H54 (cell line): ENCODE results near the gene SCARB2.

ENCODE experiments used
- DNase-seq: peaks from one replicate; pipeline ENCODE4 v3.0.0; 2011; ENCODE audit warnings: low spot score, mixed read lengths; ENCODE audit not compliant: insufficient read length
- FAIRE-seq: peaks from 3 replicates; lab custom pipeline; 2011; peaks lifted over from hg19 to GRCh38; lab: Jason Lieb, UNC
- POLR2A ChIP-seq: IDR thresholded peaks from 2 replicates; pipeline ENCODE4 v1.6.1; 2011; ENCODE audit warnings: low read depth, mild to moderate bottlenecking, low read length

Gene SCARB2

DNA sequence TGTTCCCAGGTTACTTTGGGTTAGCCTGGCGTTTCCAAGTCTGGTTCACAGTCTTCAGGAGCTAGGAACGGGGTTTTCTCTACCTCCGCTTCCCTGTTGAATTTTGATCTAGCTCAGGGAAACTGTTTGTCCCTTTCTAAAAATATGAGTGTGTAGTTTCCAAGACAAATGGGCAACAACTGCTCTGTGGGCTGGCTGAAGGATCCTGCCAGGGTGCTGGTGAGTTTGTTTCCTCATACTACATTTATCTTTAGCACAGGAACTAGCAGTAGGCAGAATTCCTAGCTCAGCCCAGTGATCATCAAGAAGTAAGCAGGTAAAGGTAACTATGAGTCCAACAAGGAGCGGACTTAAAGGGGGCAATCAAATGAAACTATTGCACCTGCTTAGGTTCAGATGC, 24.6 kb upstream of the SCARB2 start:
- no peak for FAIRE-seq
- DNase-seq = no peak
- no peak for TF ChIP-seq POLR2A

- no peak for FAIRE-seq
- no peak for DNase-seq
- no peak for TF ChIP-seq POLR2A
Observed at GRCh38 chr4:76235915-76236314, 22.3 kb upstream of the SCARB2 start.

DNA sequence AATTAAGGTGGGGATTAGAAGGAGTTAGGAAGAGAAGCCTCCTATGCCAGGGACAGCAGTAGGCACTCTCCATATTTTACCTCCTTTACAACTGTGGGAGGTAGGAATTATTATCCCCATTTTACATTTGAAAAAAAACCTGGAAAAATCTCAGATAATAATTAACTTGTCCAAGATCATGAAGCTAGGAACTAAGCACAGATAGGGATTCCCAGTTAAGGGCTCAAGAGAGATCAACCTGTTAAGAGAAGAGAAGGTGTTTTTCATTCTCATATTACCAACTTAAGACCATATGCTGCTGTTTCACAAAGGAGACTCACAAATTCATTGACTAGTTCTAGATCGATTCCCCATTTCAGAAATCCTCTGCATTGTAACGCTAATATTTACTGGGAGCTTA, 21.8 kb upstream of the SCARB2 start:
- DNase-seq (no peak), FAIRE-seq (no peak)
- TF ChIP-seq POLR2A = no peak

GRCh38 chr4:76234679-76235044, 21.0 kb upstream of the SCARB2 start:
- no peak for FAIRE-seq
- DNase-seq = no peak
- TF ChIP-seq POLR2A = no peak

DNA sequence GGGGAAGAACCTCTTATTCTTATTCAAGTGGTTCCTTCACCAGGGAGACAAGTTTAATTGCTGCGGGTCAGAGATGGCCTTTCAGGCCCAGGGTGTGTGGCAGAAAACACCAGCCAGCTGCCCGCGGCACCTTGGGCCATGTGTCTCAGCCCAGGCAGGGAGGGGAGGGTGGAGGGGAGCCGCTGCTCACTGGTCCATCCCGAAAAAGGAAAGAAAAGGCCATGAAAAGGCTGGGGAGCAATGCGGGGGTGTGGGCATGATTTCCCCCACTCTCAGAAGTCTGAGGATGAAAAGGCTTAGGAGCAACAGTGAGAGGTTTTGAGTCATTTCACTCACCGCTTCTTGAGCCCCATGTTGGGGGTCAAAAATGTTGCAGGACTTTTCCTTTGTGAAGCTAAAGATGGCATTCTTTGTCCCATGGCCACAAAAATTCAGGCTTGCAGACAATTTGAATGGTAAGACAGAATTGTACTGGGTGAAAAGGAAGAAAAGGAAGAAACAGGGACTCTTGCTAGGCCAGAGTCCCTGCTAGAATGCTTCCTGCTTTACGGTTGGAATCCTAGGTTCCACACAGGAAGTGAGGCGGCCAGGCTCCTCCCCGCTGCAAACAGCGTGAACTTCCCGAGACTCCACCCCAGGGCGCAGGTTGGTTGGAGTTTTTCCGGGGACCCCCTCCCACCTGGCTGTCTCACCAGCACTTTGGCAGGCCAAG, 20.5 kb upstream of the SCARB2 start:
- DNase-seq = no peak
- FAIRE-seq = no peak

DNA sequence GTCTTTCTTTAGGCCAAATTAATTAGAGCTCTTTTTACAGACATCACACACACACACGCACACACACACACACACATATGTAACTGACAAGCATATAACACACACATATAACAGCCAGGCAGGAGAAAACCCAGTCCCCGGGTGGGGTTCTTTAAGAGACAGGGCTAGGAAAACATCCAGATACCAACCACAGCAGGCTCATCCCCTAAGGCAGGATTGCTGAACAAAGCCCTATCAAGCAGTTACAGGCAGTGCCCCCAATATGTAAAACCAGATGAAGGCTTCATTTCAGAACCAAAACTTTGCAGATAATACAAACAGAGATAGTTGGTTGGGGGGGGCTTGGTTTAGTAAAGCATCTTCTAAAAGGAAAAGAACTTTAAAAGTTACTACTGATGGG, 19.9 kb upstream of the SCARB2 start:
- FAIRE-seq (no peak), DNase-seq (no peak)
- no peak for TF ChIP-seq POLR2A

More for the DNA sequence above, 20.5 kb upstream of the SCARB2 start:
- no peak for TF ChIP-seq POLR2A

- no peak for FAIRE-seq
- DNase-seq = no peak
- TF ChIP-seq POLR2A = no peak
Observed at GRCh38 chr4:76233083-76233482, 19.5 kb upstream of the SCARB2 start.

DNA sequence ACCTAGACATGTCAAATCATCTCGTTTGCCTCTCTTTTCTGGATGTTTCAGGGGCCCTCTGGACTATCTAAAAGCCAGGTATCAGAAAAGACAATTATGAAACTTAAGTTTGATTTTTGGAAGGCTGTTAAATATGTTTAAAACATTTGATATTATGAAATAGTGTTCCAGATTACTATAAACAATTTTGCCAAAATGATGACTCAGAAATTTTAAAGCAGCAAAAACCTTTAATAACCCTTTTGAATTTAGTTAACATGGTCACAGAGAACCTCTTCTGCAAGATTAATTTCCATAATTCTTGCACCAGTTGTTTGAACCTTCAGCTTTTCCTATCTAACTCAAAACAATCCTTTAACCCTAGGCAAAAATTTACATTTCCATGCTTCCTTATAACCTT, 19.1 kb upstream of the SCARB2 start:
- no peak for TF ChIP-seq POLR2A
- no peak for DNase-seq
- FAIRE-seq = no peak

DNA sequence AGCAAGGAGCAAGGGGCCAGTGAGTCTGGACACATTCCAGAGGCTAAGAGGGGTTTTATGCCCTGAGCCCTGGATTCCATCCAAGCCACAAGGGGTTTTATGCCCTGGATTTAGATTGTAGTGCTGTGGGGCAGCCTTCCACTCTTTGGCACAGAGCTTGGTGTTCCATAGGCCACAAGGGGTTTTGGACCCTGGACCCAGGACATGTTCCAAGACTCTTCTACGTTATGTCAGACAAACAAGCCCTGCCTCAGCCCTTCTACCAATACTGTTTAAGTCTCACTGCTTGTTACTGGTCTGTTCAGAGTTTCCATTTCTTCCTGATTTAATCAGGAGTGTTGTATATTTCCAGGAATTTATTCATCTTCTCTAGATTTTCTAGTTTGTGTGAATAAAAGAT, 12.8 kb upstream of the SCARB2 start:
- DNase-seq (no peak), FAIRE-seq (no peak)
- no peak for TF ChIP-seq POLR2A

GRCh38 chr4:76224171-76224570, 10.5 kb upstream of the SCARB2 start:
- FAIRE-seq (no peak), DNase-seq (no peak)
- TF ChIP-seq POLR2A = no peak

DNA sequence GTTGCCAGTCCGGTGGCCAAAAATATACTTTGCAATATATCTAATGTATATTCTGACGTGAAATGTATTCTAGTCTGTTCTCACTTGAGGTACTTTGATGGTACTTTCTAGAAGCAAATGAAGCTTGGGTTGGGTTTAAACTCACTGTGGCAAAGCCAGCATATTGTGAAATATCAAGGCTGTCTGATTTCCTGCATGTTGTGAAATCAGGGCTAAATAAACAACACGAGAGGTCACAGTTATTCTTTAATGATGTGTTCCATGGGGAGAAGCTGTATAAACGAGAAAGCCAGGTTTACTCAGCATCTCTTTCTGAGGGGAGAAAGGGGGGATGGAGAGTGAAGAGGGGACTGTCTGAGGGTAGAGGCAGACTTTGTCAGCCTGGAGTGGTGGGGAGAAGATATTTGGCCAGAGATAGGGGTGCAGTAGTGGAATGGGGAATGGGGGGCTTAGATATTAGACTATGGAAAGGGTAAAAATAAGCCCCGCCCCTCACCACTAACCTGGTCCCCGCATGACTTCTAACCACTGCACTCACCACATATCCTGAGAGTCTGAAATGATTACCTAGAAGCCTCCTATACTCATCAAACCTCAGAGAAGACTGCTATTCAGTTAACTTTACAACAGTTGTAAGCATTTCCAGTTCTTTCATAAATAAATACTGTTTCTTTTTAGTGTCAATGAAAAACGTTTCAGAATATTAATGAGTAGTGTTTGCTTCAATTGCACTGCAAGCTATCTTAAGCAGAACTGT, 5.9 kb upstream of the SCARB2 start:
- DNase-seq (no peak), FAIRE-seq (no peak)
- TF ChIP-seq POLR2A = no peak

- FAIRE-seq = no peak
- no peak for DNase-seq
- no peak for TF ChIP-seq POLR2A
Observed at GRCh38 chr4:76216975-76217814, 3.6 kb upstream of the SCARB2 start.

GRCh38 chr4:76216524-76216923, 2.9 kb upstream of the SCARB2 start:
- DNase-seq (no peak), FAIRE-seq (no peak)

GRCh38 chr4:76215077-76215476, 1.5 kb upstream of the SCARB2 start:
- DNase-seq = no peak
- no peak for TF ChIP-seq POLR2A
- no peak for FAIRE-seq

More at GRCh38 chr4:76216524-76216923, 2.9 kb upstream of the SCARB2 start:
- no peak for TF ChIP-seq POLR2A
